DOHH2 (cell line): ENCODE results near the gene LIPG.

Source experiments
- EZH2phosphoT487 ChIP-seq: fragments of 200-600 bp; sonication (generic); IDR thresholded peaks from 2 replicates; pipeline ENCODE4 v1.6.1; 2017; ENCODE audit warnings: borderline replicate concordance, mild to moderate bottlenecking, antibody characterized with exemption, low read length, moderate library complexity, mixed read lengths
- TF ChIP-seq, protein P1 (sequence below): fragments of 200-600 bp; sonication (generic); IDR thresholded peaks from one replicate; pipeline ENCODE4 v1.5.1; 2014; ENCODE audit warnings: antibody characterized with exemption, mild to moderate bottlenecking, low read depth, low read length; ENCODE audit not compliant: poor library complexity, severe bottlenecking

DNA sequence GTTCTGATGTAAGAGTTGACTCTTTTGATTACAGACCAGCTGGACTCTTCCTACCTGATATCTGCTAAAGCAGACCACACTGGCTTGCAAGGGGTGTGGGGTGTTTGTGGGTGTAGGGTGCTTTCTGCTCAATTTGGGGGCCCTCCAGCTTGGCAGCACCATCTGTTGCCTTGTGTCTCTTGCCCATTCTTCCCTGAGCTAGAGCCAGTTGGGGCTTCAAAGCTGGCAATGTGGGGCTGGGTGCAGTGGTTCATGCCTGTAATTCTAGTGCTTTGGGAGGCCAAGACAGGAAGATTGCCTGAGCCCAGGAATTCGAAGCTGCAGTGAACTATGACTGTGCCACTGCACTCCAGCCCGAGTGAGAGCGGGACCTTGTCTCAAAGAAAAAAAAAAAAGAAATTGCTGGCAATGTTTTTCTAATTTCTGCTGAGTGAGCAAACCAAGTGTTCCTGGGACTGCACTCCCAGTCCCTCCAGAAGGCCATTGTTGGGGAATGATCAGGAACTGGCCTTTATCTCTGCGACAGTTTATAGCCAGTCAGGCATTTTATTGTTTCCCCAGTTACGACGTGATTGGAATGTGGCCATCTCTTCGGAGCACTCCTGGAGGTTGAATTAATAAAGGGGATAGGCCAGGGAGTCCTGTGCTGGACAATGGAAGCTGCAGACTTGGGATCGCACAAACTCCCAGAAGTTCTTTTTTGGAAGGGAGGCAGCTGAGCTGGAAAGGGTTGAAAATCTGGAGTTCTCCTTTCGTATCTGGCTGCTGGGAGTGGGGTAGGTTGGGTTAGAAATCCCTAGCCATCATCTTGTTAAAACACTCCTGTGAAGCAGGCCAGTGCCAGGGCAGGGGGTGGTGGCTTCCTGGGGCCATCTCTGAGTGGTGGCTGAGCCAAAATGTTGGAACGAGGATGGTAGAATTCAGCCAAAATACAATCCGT is 57.2 kb downstream of the LIPG start:
- TF ChIP-seq, protein P1, sequence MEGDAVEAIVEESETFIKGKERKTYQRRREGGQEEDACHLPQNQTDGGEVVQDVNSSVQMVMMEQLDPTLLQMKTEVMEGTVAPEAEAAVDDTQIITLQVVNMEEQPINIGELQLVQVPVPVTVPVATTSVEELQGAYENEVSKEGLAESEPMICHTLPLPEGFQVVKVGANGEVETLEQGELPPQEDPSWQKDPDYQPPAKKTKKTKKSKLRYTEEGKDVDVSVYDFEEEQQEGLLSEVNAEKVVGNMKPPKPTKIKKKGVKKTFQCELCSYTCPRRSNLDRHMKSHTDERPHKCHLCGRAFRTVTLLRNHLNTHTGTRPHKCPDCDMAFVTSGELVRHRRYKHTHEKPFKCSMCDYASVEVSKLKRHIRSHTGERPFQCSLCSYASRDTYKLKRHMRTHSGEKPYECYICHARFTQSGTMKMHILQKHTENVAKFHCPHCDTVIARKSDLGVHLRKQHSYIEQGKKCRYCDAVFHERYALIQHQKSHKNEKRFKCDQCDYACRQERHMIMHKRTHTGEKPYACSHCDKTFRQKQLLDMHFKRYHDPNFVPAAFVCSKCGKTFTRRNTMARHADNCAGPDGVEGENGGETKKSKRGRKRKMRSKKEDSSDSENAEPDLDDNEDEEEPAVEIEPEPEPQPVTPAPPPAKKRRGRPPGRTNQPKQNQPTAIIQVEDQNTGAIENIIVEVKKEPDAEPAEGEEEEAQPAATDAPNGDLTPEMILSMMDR = no peak
- no peak for TF ChIP-seq EZH2phosphoT487
